Activated naive CD4-positive, alpha-beta T cell treated with anti-CD3 and anti-CD28 coated beads for 36 hours (primary cell): Measurements from ENCODE around the gene JKAMP. TPM values are rescaled to one million over a fixed set of nuclear protein-coding genes. Genes with fewer than 3 reads are reported as not detected.

ENCODE experiments used
- CTCF ChIA-PET: fragments of 350-600 bp; sonication (Branson Sonifier 250); formaldehyde crosslinking; loops from one replicate; lab custom pipeline; 2021; ENCODE audit warnings: antibody characterized with exemption; lab: Charles Lee
- DNase-seq: peaks from one replicate; pipeline ENCODE4 v3.0.0-alpha.2; 2020
- H3K27ac Mint-ChIP-seq: one replicate; pipeline ENCODE4 v1.8.0; 2021; ENCODE audit warnings: mild to moderate bottlenecking, mixed read lengths
- H3K27me3 Mint-ChIP-seq: one replicate; pipeline ENCODE4 v1.8.0; 2021; ENCODE audit warnings: low read depth, mixed read lengths
- H3K36me3 Mint-ChIP-seq: one replicate; pipeline ENCODE4 v1.8.0; 2021; ENCODE audit warnings: low read depth, mixed read lengths
- H3K4me1 Mint-ChIP-seq: one replicate; pipeline ENCODE4 v1.8.0; 2021; ENCODE audit warnings: low read depth, mixed read lengths
- H3K4me3 Mint-ChIP-seq: one replicate; pipeline ENCODE4 v1.8.0; 2021; ENCODE audit warnings: mild to moderate bottlenecking, moderate library complexity, mixed read lengths
- H3K9me3 Mint-ChIP-seq: one replicate; pipeline ENCODE4 v1.8.0; 2021; ENCODE audit warnings: mixed read lengths
- intact Hi-C: fragments of 100-400 bp; cut with micrococcal nuclease; formaldehyde crosslinking; loops from one replicate; pipeline ENCODE4 v1.15.1; 2023
- total RNA-seq, 2 experiments: library from RNA; stranded (reverse); gene quantifications; one replicate each; pipeline ENCODE4 v1.2.3, GENCODE V29; 2021

The JKAMP gene
- total RNA-seq, 2 experiments from 2014 or later: 15.2 to 15.6 TPM

- H3K27ac Mint-ChIP-seq: no peak overlapping the region
- no peaks in the 10 kb centered on the region for H3K4me1 Mint-ChIP-seq
- no peak for DNase-seq
- H3K36me3 Mint-ChIP-seq: no peaks in the 10 kb centered on the region
- peaks cover 15% of the 10 kb centered on the region for H3K27me3 Mint-ChIP-seq
- intact Hi-C loops: no loop called here
- H3K9me3 Mint-ChIP-seq: no peaks in the 10 kb centered on the region
- CTCF ChIA-PET: interaction anchor here (0.6 to 0.7 kb wide), 2 partner anchors 232 to 1378 kb away, joined by 3 read pairs; no protein-coding TSS in a partner anchor
- no peak overlapping the region for H3K4me3 Mint-ChIP-seq
Measured at GRCh38 chr14:59510966-59511365, 26.6 kb downstream of the JKAMP start.

- Mint-ChIP-seq H3K27ac (no peak overlapping the region), H3K4me1 (no peaks in the 10 kb centered on the region), H3K9me3 (no peaks in the 10 kb centered on the region), H3K36me3 (no peaks in the 10 kb centered on the region), H3K4me3 (no peak overlapping the region), H3K27me3 (peaks cover 20% of the 10 kb centered on the region)
- CTCF ChIA-PET: interaction anchor here (1.1 kb wide), 1 partner anchor 65 kb away, joined by 4 read pairs; the partner anchor contains the start of gene CCDC175
- intact Hi-C loops: loop anchor here (1.0 kb wide), 1 partner anchor 64 kb away; the partner anchor contains the start of gene CCDC175
- peak; percentile 13 for DNase-seq
Measured at GRCh38 chr14:59511916-59512575, 27.7 kb downstream of the JKAMP start.

DNA sequence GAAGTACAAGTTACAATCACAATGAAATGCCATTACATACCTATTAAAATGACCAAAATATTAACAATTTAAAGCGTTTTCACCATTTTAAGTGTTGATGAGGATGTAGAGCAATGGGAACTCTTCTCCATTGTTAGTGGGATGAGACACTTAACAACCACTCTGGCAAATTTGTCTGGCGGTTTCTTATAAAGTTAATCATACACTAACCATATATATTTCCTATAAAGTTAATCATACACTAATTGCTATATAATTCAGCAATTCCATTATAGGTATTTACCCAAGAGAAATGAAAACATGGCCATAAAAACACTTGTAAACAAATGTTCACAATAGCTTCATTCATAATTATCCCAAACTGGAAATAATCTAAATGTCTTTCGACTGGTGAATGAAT is 35.9 kb downstream of the JKAMP start:
- Mint-ChIP-seq H3K36me3 (no peaks in the 10 kb centered on the region), H3K27me3 (peaks cover 11% of the 10 kb centered on the region), H3K9me3 (no peaks in the 10 kb centered on the region), H3K4me3 (no peak overlapping the region), H3K4me1 (no peaks in the 10 kb centered on the region), H3K27ac (no peak overlapping the region)
- CTCF ChIA-PET: no interaction called here
- intact Hi-C loops: no loop called here
- no peak for DNase-seq

DNA sequence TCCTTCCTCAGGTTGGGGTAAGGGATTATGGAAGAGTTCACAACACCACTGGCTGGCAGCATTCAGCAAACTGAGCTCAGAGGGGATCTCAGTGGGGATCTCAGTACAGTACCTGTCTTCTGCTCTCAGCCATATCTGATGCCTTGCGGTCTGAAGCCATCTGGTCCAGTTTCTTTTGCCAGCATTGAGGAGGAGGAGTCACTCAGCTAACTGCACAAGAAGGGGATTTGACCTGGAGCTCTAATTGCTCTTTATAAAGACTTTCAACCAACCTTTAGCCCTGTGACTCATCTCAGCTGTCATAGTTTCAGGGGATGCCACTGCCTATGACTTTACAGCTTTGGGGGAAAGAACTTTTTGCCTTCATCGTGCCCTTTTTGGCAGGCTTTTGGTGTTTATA is 44.9 kb downstream of the JKAMP start:
- no peaks in the 10 kb centered on the region for H3K9me3 Mint-ChIP-seq
- no peaks in the 10 kb centered on the region for H3K36me3 Mint-ChIP-seq
- H3K27ac Mint-ChIP-seq: no peak overlapping the region
- CTCF ChIA-PET: no interaction called here
- peaks cover 19% of the 10 kb centered on the region for H3K27me3 Mint-ChIP-seq
- no peak overlapping the region for H3K4me3 Mint-ChIP-seq
- intact Hi-C loops: no loop called here
- no peaks in the 10 kb centered on the region for H3K4me1 Mint-ChIP-seq
- no peak for DNase-seq

- DNase-seq: no peak
- intact Hi-C loops: no loop called here
- CTCF ChIA-PET: no interaction called here
- H3K9me3 Mint-ChIP-seq: no peaks in the 10 kb centered on the region
- no peaks in the 10 kb centered on the region for H3K36me3 Mint-ChIP-seq
- H3K4me1 Mint-ChIP-seq: no peaks in the 10 kb centered on the region
- H3K27ac Mint-ChIP-seq: no peak overlapping the region
- no peak overlapping the region for H3K4me3 Mint-ChIP-seq
- peaks cover 18% of the 10 kb centered on the region for H3K27me3 Mint-ChIP-seq
Measured at GRCh38 chr14:59530349-59530748, 46.0 kb downstream of the JKAMP start.

DNA sequence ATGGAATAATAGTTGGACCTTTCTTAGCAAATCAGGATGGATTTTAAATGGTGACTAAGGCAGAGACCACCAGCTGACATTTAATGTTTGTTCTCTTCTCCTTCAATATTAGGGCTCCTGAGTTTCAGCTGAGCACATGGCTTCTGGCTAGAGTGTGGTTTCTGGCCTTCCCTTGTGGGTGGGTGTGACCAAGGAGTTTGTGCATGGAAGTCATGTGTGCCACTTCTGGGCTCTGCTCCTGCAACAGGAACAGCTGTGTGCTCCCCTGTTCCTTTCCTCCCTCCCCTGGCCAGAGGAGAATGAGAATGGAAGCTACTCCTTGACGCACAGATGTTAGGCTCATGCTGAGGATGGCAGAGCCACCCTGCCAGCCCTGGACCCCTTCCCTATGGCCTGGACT is 48.1 kb downstream of the JKAMP start:
- H3K27me3 Mint-ChIP-seq: peaks cover 16% of the 10 kb centered on the region
- no peaks in the 10 kb centered on the region for H3K9me3 Mint-ChIP-seq
- no peak for DNase-seq
- no peaks in the 10 kb centered on the region for H3K4me1 Mint-ChIP-seq
- no peak overlapping the region for H3K4me3 Mint-ChIP-seq
- no peak overlapping the region for H3K27ac Mint-ChIP-seq
- H3K36me3 Mint-ChIP-seq: no peaks in the 10 kb centered on the region
- intact Hi-C loops: no loop called here
- CTCF ChIA-PET: no interaction called here

DNA sequence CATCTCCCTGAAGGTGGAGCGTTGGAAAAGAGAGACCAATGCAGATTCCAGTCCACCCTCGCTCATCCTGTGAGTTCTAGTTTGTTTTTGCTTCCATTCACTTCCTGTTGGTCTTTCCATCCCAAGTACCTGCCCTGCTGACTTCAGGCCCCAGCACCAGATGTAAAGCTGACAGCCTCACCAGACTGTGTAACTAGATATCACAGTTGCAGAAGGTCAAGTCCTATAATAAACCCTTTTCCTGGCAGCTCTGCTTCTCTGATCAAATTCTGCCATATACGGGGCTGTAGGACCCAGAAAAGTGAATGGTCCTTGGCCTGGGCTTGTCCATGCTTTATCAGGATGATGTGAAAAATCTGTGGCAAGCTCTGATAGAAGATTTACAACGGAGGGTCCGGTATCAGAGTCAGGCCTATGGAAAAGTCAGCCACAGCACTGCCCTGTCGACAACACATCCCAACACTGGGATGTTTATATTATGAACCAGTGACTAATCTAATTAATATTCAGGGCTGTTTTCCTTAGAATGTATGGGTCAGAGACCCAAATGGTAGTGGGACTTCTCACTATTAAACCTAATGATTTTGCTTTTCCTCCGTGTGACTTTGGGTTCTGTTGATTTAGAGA is 50.2 kb downstream of the JKAMP start:
- CTCF ChIA-PET: interaction anchor here (0.6 kb wide), 1 partner anchor 379 kb away, joined by 4 read pairs; no protein-coding TSS in a partner anchor
- H3K4me1 Mint-ChIP-seq: no peaks in the 10 kb centered on the region
- H3K9me3 Mint-ChIP-seq: no peaks in the 10 kb centered on the region
- peaks cover 12% of the 10 kb centered on the region for H3K27me3 Mint-ChIP-seq
- no peaks in the 10 kb centered on the region for H3K36me3 Mint-ChIP-seq
- no peak overlapping the region for H3K4me3 Mint-ChIP-seq
- H3K27ac Mint-ChIP-seq: no peak overlapping the region
- DNase-seq: no peak
- intact Hi-C loops: no loop called here

- CTCF ChIA-PET: no interaction called here
- no peaks in the 10 kb centered on the region for H3K9me3 Mint-ChIP-seq
- intact Hi-C loops: no loop called here
- no peaks in the 10 kb centered on the region for H3K4me1 Mint-ChIP-seq
- no peak overlapping the region for H3K4me3 Mint-ChIP-seq
- no peak for DNase-seq
- H3K27ac Mint-ChIP-seq: no peak overlapping the region
- H3K36me3 Mint-ChIP-seq: no peaks in the 10 kb centered on the region
- peaks cover 6% of the 10 kb centered on the region for H3K27me3 Mint-ChIP-seq
Measured at GRCh38 chr14:59537476-59537875, 53.2 kb downstream of the JKAMP start.

GRCh38 chr14:59538936-59539335 is 54.6 kb downstream of the JKAMP start:
- no peaks in the 10 kb centered on the region for H3K36me3 Mint-ChIP-seq
- peaks cover 8% of the 10 kb centered on the region for H3K27me3 Mint-ChIP-seq

GRCh38 chr14:59540852-59541251 is 56.5 kb downstream of the JKAMP start:
- CTCF ChIA-PET: no interaction called here

More at GRCh38 chr14:59538936-59539335, 54.6 kb downstream of the JKAMP start:
- no peak for DNase-seq
- Mint-ChIP-seq H3K9me3 (no peaks in the 10 kb centered on the region), H3K27ac (no peak overlapping the region), H3K4me3 (no peak overlapping the region), H3K4me1 (no peaks in the 10 kb centered on the region)
- CTCF ChIA-PET: no interaction called here
- intact Hi-C loops: no loop called here

DNA sequence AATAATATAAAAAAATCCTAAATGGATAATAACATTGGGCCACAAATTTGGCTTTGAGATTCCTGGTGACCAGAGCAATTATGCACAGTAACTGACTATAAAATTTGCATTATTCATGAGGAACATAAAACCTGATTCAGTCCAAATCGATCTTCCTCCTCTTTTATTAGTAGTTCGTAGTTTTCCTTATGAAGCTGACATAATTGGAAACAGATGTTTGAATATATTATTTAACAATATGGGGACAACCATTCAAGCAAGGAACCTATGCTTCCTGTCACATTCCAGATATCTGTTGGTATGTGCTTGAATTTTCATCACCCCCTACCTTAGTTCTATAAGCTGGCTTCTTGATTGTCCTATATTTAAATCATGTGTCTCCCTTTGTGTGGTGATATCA is 57.4 kb downstream of the JKAMP start:
- Mint-ChIP-seq H3K4me3 (no peak overlapping the region), H3K9me3 (no peaks in the 10 kb centered on the region), H3K36me3 (no peaks in the 10 kb centered on the region), H3K4me1 (no peaks in the 10 kb centered on the region), H3K27ac (no peak overlapping the region), H3K27me3 (peaks cover 6% of the 10 kb centered on the region)
- CTCF ChIA-PET: no interaction called here
- no peak for DNase-seq
- intact Hi-C loops: no loop called here

More at GRCh38 chr14:59540852-59541251, 56.5 kb downstream of the JKAMP start:
- intact Hi-C loops: no loop called here
- H3K36me3 Mint-ChIP-seq: no peaks in the 10 kb centered on the region
- no peak for DNase-seq
- no peaks in the 10 kb centered on the region for H3K4me1 Mint-ChIP-seq
- H3K27ac Mint-ChIP-seq: no peak overlapping the region
- peaks cover 6% of the 10 kb centered on the region for H3K27me3 Mint-ChIP-seq
- H3K4me3 Mint-ChIP-seq: no peak overlapping the region
- H3K9me3 Mint-ChIP-seq: no peaks in the 10 kb centered on the region

DNA sequence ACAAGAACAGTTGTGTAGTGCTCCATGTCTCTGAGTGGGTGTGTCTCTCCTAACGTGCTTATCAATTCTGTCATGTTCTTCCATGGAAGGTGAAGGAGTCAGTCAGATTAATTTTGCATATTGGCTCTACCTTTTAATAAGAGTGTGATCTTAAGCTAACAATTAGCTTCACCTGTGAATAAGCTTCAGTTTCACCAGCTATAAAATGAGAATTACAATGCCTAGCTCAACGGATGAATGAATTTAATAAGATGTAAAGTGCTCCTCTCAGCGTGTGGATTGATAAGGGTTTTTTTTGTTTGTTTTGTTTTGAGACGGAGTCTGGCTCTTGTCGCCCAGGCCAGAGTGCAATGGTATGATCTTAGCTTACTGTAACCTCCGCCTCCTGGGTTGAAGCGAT is 59.6 kb downstream of the JKAMP start:
- intact Hi-C loops: no loop called here

DNA sequence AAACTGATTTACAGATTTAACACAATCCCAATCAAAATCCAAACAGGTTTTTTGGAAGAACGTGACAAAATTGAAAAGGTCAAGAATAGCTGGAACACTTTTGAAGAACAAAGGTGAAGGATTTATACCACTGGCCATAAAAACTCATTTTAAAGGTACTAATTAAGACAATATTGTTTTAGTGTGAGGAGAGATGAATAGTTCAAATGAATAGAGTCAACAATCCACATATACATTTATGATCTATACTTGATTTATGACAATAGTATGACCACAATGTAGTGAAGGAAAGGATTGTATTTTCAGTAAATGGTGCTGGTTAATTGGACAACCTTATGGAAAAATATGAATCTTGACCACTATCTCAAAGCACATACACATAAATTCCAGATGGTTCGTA is 63.0 kb downstream of the JKAMP start:
- H3K27me3 Mint-ChIP-seq: peaks cover 7% of the 10 kb centered on the region
- CTCF ChIA-PET: no interaction called here
- intact Hi-C loops: no loop called here
- H3K4me3 Mint-ChIP-seq: no peak overlapping the region
- no peaks in the 10 kb centered on the region for H3K36me3 Mint-ChIP-seq
- H3K27ac Mint-ChIP-seq: no peak overlapping the region
- H3K9me3 Mint-ChIP-seq: no peaks in the 10 kb centered on the region
- no peak for DNase-seq
- H3K4me1 Mint-ChIP-seq: no peaks in the 10 kb centered on the region

More for the DNA sequence above, 59.6 kb downstream of the JKAMP start:
- no peak for DNase-seq
- no peaks in the 10 kb centered on the region for H3K9me3 Mint-ChIP-seq
- CTCF ChIA-PET: interaction anchor here (0.8 to 1.7 kb wide), 3 partner anchors 32 to 60 kb away, joined by 3 to 6 read pairs (median 5); partner anchors contain the start of genes CCDC175, JKAMP and L3HYPDH
- no peak overlapping the region for H3K27ac Mint-ChIP-seq
- H3K4me1 Mint-ChIP-seq: no peaks in the 10 kb centered on the region
- H3K27me3 Mint-ChIP-seq: peaks cover 7% of the 10 kb centered on the region
- H3K36me3 Mint-ChIP-seq: no peaks in the 10 kb centered on the region
- no peak overlapping the region for H3K4me3 Mint-ChIP-seq
